ACC112 (cell line): ENCODE data around the gene IRF6.
A peak's percentile ranks its signal among the peaks of the same experiment; 100 is the strongest.

Source experiments
- H2AFZ ChIP-seq: fragments of 200-600 bp; sonication (generic); one replicate; pipeline ENCODE4 v1.6.0; 2017; ENCODE audit warnings: antibody characterized with exemption, low read length; ENCODE audit not compliant: unreplicated experiment
- H3K27ac ChIP-seq: fragments of 200-600 bp; sonication (generic); 2 replicates; pipeline ENCODE4 v1.5.1; 2014; ENCODE audit warnings: low read depth, mild to moderate bottlenecking, antibody characterized with exemption, low read length, moderate library complexity
- H3K27me3 ChIP-seq: fragments of 200-600 bp; sonication (generic); 2 replicates; pipeline ENCODE4 v1.6.1; 2014; ENCODE audit warnings: mild to moderate bottlenecking, antibody characterized with exemption, low read length, moderate library complexity, mixed read lengths; ENCODE audit not compliant: insufficient read depth
- H3K36me3 ChIP-seq: fragments of 200-600 bp; sonication (generic); 2 replicates; pipeline ENCODE4 v1.6.1; 2016; ENCODE audit warnings: mild to moderate bottlenecking, antibody characterized with exemption, low read length, moderate library complexity, mixed read lengths; ENCODE audit not compliant: insufficient read depth
- H3K4me1 ChIP-seq: fragments of 200-600 bp; sonication (generic); one replicate; pipeline ENCODE4 v1.6.1; 2016; ENCODE audit warnings: low read length, mixed read lengths; ENCODE audit not compliant: insufficient read depth, unreplicated experiment, control insufficient read depth
- H3K4me3 ChIP-seq: fragments of 200-600 bp; sonication (generic); 2 replicates; pipeline ENCODE4 v1.5.1; 2014; ENCODE audit warnings: mild to moderate bottlenecking, low read depth, low read length
- H3K79me2 ChIP-seq: fragments of 200-600 bp; sonication (generic); one replicate; pipeline ENCODE4 v1.6.0; 2016; ENCODE audit warnings: low read length; ENCODE audit not compliant: control insufficient read depth, unreplicated experiment, insufficient read depth

IRF6 gene

GRCh38 chr1:209839875-209840546 lies 34.1 kb upstream of the IRF6 start:
- Histone ChIP-seq H3K27me3 (no peaks in the 10 kb centered on the region), H3K4me1 (peaks cover 60% of the 10 kb centered on the region), H3K36me3 (peaks cover 76% of the 10 kb centered on the region), H3K27ac (peak overlapping the region; percentile 96), H2AFZ (no peak overlapping the region), H3K79me2 (peaks cover 7% of the 10 kb centered on the region), H3K4me3 (peak overlapping the region; percentile 44)

- Histone ChIP-seq H3K27me3 (no peaks in the 10 kb centered on the region), H3K4me3 (no peak overlapping the region), H3K4me1 (peaks cover 59% of the 10 kb centered on the region), H3K36me3 (peaks cover 80% of the 10 kb centered on the region), H2AFZ (no peak overlapping the region), H3K27ac (peak overlapping the region; percentile 96), H3K79me2 (peaks cover 7% of the 10 kb centered on the region)
Observed at GRCh38 chr1:209838537-209838936, 32.6 kb upstream of the IRF6 start.

DNA sequence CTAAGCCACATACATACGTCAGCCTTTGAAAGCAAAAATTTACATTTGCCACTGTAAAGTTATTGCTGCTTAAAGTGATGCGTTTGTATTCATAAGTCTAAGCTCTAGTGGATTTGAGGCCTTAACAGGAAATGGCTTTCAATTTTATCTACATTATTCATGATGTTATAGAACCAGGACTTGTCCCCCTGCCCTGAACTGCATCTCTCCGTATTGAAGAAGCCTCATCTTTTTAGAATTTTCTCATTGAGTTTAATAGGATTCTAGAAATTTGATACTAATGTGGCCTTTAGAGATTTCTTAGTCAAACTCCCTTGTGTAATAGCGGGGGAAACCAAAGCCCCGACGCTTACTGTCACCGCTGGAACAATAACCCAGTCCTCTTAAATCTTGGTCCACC lies 31.7 kb upstream of the IRF6 start:
- Histone ChIP-seq H3K4me1 (peaks cover 59% of the 10 kb centered on the region), H3K36me3 (peaks cover 76% of the 10 kb centered on the region), H3K4me3 (no peak overlapping the region)

DNA sequence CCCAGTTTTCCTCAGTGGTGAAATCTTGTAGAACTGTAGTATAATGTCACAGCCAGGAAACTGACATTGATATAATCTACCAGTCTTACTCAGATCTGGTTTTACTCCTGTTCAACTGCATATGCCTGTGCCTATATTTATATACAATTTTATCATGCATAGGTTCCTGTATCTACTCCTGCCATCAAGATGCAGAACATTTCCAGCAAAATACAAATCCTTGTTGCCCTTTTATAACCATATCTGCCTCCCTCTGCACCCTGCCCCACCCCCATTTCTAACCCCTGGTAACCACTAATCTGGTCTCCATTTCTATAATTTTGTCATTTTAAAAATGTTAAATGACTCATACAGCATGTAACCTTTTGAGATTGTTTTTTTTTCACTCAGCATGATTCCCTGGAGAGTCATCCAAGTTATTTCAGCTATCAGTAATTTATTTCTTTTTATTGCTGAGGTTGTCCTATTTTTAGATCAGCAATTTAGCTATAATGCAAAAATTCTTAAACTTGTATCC lies 29.9 kb upstream of the IRF6 start:
- Histone ChIP-seq H3K4me1 (peaks cover 56% of the 10 kb centered on the region), H3K27ac (peak overlapping the region; percentile 64), H3K27me3 (no peaks in the 10 kb centered on the region), H3K4me3 (0 out of 2 replicates have a peak overlapping the region, but pooled peaks have one; percentile 3), H2AFZ (no peak overlapping the region), H3K36me3 (peaks cover 68% of the 10 kb centered on the region), H3K79me2 (peaks cover 8% of the 10 kb centered on the region)

More for the DNA sequence above, 31.7 kb upstream of the IRF6 start:
- Histone ChIP-seq H3K27me3 (no peaks in the 10 kb centered on the region), H3K79me2 (peaks cover 7% of the 10 kb centered on the region), H2AFZ (no peak overlapping the region), H3K27ac (no peak overlapping the region; the same call in 1 of the 2 replicates)

GRCh38 chr1:209831615-209832014 lies 25.7 kb upstream of the IRF6 start:
- Histone ChIP-seq H3K27ac (peak overlapping the region; percentile 64), H3K79me2 (peaks cover 19% of the 10 kb centered on the region), H3K4me1 (peaks cover 44% of the 10 kb centered on the region), H3K36me3 (peaks cover 44% of the 10 kb centered on the region), H3K27me3 (no peaks in the 10 kb centered on the region), H3K4me3 (peak overlapping the region; percentile 44; the same call in 1 of the 2 replicates), H2AFZ (no peak overlapping the region)

DNA sequence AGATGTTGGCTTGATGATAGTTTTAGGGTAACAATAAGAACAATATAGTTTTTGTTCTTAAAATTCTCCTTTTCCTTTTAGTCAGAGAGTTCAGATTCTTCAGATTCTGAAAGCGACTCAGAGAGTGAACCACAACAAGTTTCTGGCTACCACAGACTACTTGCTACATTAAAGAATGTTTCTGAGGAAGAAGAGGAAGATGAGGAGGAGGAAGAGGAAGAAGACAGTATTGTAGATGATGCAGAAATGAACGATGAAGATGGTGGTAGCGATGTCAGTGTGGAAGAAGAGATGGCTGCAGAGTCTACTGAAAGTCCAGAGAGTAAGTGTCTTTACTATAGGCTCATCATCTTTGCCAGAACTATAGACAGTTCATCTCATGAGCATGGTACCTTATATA lies 24.8 kb upstream of the IRF6 start:
- Histone ChIP-seq H3K27me3 (no peaks in the 10 kb centered on the region), H3K4me1 (peaks cover 35% of the 10 kb centered on the region), H3K27ac (peak overlapping the region; percentile 64), H3K79me2 (peaks cover 19% of the 10 kb centered on the region), H3K36me3 (peaks cover 38% of the 10 kb centered on the region), H3K4me3 (peak overlapping the region; percentile 52), H2AFZ (no peak overlapping the region)

- Histone ChIP-seq H2AFZ (no peak overlapping the region), H3K79me2 (peaks cover 19% of the 10 kb centered on the region), H3K4me1 (peaks cover 26% of the 10 kb centered on the region), H3K27ac (peak overlapping the region; percentile 64), H3K27me3 (no peaks in the 10 kb centered on the region), H3K4me3 (peak overlapping the region; percentile 52), H3K36me3 (peaks cover 29% of the 10 kb centered on the region)
Observed at GRCh38 chr1:209829716-209830115, 23.8 kb upstream of the IRF6 start.

DNA sequence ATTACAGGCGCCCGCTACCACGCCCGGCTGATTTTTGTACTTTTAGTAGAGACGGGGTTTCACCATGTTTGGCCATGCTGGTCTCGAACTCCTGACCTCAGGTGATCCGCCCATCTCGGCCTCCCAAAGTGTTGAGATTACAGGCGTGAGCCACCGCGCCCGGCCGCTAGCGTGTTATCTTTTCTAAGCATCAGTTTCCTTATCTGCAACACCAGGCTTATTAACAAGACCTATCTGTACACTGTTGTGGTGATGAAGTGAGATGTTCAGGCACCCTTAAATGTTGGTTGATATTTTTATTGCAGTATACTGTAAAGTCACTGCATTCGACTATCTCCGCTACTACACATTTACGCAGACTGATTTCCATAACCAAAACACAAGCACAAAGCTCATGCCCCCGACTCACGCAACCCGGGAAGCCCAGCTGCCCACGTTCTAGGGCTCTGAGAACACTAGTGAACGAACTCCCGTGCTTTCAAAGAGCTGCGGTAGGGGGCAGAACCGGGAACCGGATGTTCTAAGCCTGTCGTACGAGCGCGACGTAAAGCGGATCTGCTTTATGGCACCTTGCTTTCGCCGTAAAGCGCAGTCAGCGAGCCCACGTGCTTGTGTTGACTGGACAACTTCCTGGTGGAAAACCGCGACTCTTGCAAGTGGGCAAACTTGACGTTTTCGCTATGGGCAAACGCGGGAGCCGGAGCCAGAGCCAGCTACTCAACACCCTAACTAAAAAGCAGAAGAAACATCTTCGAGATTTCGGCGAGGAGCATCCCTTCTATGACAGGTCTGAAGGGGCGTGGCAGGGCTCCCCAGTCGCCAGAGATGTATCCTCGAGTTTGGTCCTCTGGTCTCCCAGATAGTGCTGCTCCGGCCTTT lies 21.7 kb upstream of the IRF6 start, which contains the start of gene UTP25:
Gene UTP25, plus strand, starts transcription at position 589 of the 879 bp plus-strand sequence. Its CDS starts 92 bp downstream, at position 681.
- H3K4me3 ChIP-seq, result peak within 1 kb of the TSS; percentile 81
- peaks cover 15% of the 10 kb centered on the region for H3K36me3 ChIP-seq
- no peaks in the 10 kb centered on the region for H3K27me3 ChIP-seq
- H3K4me1 ChIP-seq, result peaks cover 40% of the 10 kb centered on the region
- H3K79me2 ChIP-seq, result peaks cover 19% of the 10 kb centered on the region
- peak within 1 kb of the TSS; percentile 89 for H2AFZ ChIP-seq
- H3K27ac ChIP-seq, result peak within 1 kb of the TSS; percentile 55; the same call in 1 of the 2 replicates

DNA sequence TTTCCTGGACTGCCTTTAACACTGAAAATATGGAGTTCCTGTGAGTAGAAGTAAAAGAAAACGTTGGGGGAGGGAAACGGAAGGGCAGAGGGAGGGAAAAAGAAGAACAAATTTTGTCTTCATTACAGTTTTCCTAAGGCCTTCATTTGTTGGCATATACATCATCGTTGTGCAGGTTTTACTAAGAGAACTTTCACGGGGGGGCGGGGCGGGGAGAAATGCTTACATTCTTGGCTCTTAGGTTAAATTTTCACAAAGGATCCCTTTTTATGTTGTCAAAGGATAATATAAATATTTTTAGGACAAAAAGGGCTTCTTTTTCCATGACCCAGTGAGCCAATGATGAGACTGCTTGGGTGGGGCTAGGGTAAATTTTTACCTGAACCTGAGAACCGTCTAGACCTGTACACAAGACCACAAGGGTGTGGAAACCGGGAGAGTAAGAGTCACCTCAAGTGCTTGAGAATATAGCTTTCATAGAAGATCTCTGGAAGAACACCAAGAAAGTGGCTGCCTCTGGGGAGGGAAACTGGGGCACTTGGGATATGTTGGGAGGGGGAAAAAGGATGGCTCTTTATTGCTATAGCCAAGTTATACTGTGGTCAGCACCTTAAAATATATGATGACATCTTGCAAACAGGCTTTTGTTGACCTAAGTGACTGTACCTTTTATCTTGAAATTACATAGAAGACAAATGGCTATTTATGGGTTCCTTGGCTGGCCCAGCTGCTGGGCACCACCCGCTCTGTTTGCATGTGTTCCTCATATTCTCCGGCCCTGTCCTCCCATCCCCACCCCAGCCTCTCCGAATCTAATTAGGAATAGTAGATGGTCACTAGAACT lies 19.9 kb upstream of the IRF6 start:
- no peak overlapping the region for H3K27ac ChIP-seq
- peaks cover 4% of the 10 kb centered on the region for H3K36me3 ChIP-seq
- peaks cover 13% of the 10 kb centered on the region for H3K79me2 ChIP-seq
- peak overlapping the region; percentile 35 for H2AFZ ChIP-seq
- no peak overlapping the region for H3K4me3 ChIP-seq
- peaks cover 33% of the 10 kb centered on the region for H3K4me1 ChIP-seq
- H3K27me3 ChIP-seq, result no peaks in the 10 kb centered on the region
